HepG2 (cell line): ENCODE measurements around the gene GCNT3. TPM values are rescaled to one million over a fixed set of nuclear protein-coding genes. Genes with fewer than 3 reads are reported as not detected.

Experiments used
- BCL3 ChIP-seq: sonication (generic); formaldehyde crosslinking; IDR thresholded peaks from 2 replicates; pipeline ENCODE4 v1.5.1; 2020; ENCODE audit warnings: mild to moderate bottlenecking, missing genetic modification reagents, moderate library complexity
- ELF3 ChIP-seq: IDR thresholded peaks from 2 replicates; pipeline ENCODE4 v1.6.1; 2016; ENCODE audit warnings: missing genetic modification reagents, missing compliant biosample characterization
- FOSL2 ChIP-seq: sonication (generic); formaldehyde crosslinking; IDR thresholded peaks from 2 replicates; pipeline ENCODE4 v1.4.0; 2020; ENCODE audit warnings: missing genetic modification reagents
- FOXP1 ChIP-seq, 2 experiments: fragments of 450-650 bp in 1 of 2; IDR thresholded peaks; 2 replicates each; pipeline ENCODE4 v1.6.1; 2017 to 2018; ENCODE audit warnings: antibody characterized with exemption in 1 of 2
- GATAD2A ChIP-seq: IDR thresholded peaks from 2 replicates; pipeline ENCODE4 v1.6.1; 2016
- IRF2 ChIP-seq: IDR thresholded peaks from 2 replicates; pipeline ENCODE4 v1.6.1; 2018; ENCODE audit warnings: missing genetic modification reagents, missing compliant biosample characterization
- POLR2G ChIP-seq: fragments of 200-400 bp; formaldehyde crosslinking; IDR thresholded peaks from 2 replicates; pipeline ENCODE4 v1.6.1; 2018; ENCODE audit warnings: mild to moderate bottlenecking, low read depth, low read length, moderate library complexity
- SIX1 ChIP-seq: sonication (generic); formaldehyde crosslinking; IDR thresholded peaks from 2 replicates; pipeline ENCODE4 v1.4.0; 2020; ENCODE audit warnings: missing genetic modification reagents, borderline replicate concordance
- SIX4 ChIP-seq: sonication (generic); formaldehyde crosslinking; IDR thresholded peaks from 2 replicates; pipeline ENCODE4 v1.4.0; 2020; ENCODE audit warnings: missing genetic modification reagents
- SKIL ChIP-seq: sonication (generic); formaldehyde crosslinking; IDR thresholded peaks from 2 replicates; pipeline ENCODE4 v1.8.0; 2022; ENCODE audit warnings: missing genetic modification reagents, mild to moderate bottlenecking, moderate library complexity, borderline replicate concordance
- SMC3 ChIP-seq: IDR thresholded peaks from 2 replicates; pipeline ENCODE4 v1.6.1; 2011; ENCODE audit warnings: low read length, improper control_type of control experiment
- ZBTB40 ChIP-seq, 2 experiments: fragments of 450-650 bp in 1 of 2; sonication (generic) in 1 of 2; formaldehyde crosslinking in 1 of 2; IDR thresholded peaks; 2 replicates each; pipeline versions ENCODE4 v1.6.1 to v1.8.0; 2016 to 2022; ENCODE audit warnings: antibody characterized with exemption in 1 of 2, mild to moderate bottlenecking in 1 of 2, missing genetic modification reagents in 1 of 2
- ZBTB8A ChIP-seq: sonication (generic); formaldehyde crosslinking; IDR thresholded peaks from 2 replicates; pipeline ENCODE4 v1.4.0; 2020; ENCODE audit warnings: mild to moderate bottlenecking, low read depth, missing genetic modification reagents, borderline replicate concordance
- ZFP1 ChIP-seq: IDR thresholded peaks from 2 replicates; pipeline ENCODE4 v1.6.1; 2016
- ZNF747 ChIP-seq: sonication (generic); formaldehyde crosslinking; IDR thresholded peaks from 2 replicates; pipeline ENCODE4 v1.8.1; 2023; ENCODE audit warnings: missing genetic modification reagents, mild to moderate bottlenecking, borderline replicate concordance
- polyA plus RNA-seq, 8 experiments: library from polyadenylated mRNA; depleted of rRNA in 3 of 8; stranded (reverse) in 7 of 8; unstranded in 1 of 8; fragments of >200 nt; fragmentation: Illumina TruSeq in 4 of 8; extraction: Trizol in 4 of 8; gene quantifications; 2 replicates each; pipeline versions ENCODE4 v1.2.1 to v1.2.3, GENCODE V29; 2011 to 2016; ENCODE audit warnings: low read depth in 4 of 8, missing spikeins in 1 of 8, mixed read lengths in 1 of 8; ENCODE audit not compliant: insufficient read depth in 1 of 8
- total RNA-seq, 5 experiments: library from RNA; depleted of rRNA; stranded (reverse); fragments of >200 nt; fragmentation: Illumina TruSeq; extraction: Trizol; gene quantifications; 2 replicates each; pipeline ENCODE4 v1.2.3, GENCODE V29; 2016; ENCODE audit warnings: low read depth in 1 of 5

The GCNT3 gene
- total and polyA plus RNA-seq, 2 of the 13 experiments (the other 11 are each of a cell fraction or from before 2014, with no cell fraction given), result 6.8 to 9.8 TPM

GRCh38 chr15:59611276-59612260 lies at the start of gene GCNT3 (continued):
- TF ChIP-seq BCL3 (no peak), ZFP1 (CRISPR knock-in tag) (no peak), SIX4 (CRISPR knock-in tag) (peak; percentile 63; the same call in 1 of the 2 replicates), FOSL2 (CRISPR knock-in tag) (peak; percentile 83), ZBTB40 (IDR thresholded peaks at IDR 0.05) (no peak), ZBTB40 (CRISPR knock-in tag; IDR thresholded peaks at IDR 0.05) (no peak), IRF2 (CRISPR knock-in tag) (0 out of 2 replicates have a peak, but pooled peaks have one; percentile 26), POLR2G (peak; percentile 64), SIX1 (CRISPR knock-in tag) (peak; percentile 76; the same call in 1 of the 2 replicates), ELF3 (0 out of 2 replicates have a peak, but pooled peaks have one; percentile 48), ZNF747 (no peak), ZBTB8A (CRISPR knock-in tag) (no peak), GATAD2A (CRISPR knock-in tag) (peak; percentile 37), SKIL (CRISPR knock-in tag) (no peak), SMC3 (no peak), FOXP1 (IDR thresholded peaks at IDR 0.05) (no peak), FOXP1 (CRISPR knock-in tag; IDR thresholded peaks at IDR 0.05) (0 out of 2 replicates have a peak, but pooled peaks have one; percentile 29)
